K562 (cell line): ENCODE data around the gene HERC5. TPM values are rescaled to one million over a fixed set of nuclear protein-coding genes. Genes with fewer than 3 reads are reported as not detected.

Experiments used
- ATAC-seq: fragments of 200-7000 bp; cut with Tn5 transposase; 3 replicates; pipeline ENCODE4 v1.9.1; 2020; ENCODE audit warnings: moderate library complexity
- BruUV-seq: library from RNA; stranded (reverse); fragments of 400-500 nt; replicated peaks from 2 replicates; lab custom pipeline; 2021; lab: Mats Ljungman, UMichigan
- CTCF ChIA-PET: fragments of 300-600 bp; formaldehyde crosslinking; extraction: SDS; loops from one replicate; lab custom pipeline; 2021; ENCODE audit warnings: low intra/inter-chr PET ratio; lab: Yijun Ruan, JAX
- POLR2A ChIA-PET: fragments of 300-600, 350-650 bp; sonication (Branson Sonifier 250); formaldehyde crosslinking; extraction: SDS; loops from one replicate; lab custom pipeline; 2021; ENCODE audit warnings: antibody characterized with exemption, inconsistent platforms; lab: Yijun Ruan, JAX
- DNase-seq, 4 experiments: peaks; one replicate each; pipeline versions ENCODE4 v3.0.0 to v3.0.0-alpha.2; 2011 to 2018; ENCODE audit warnings: low spot score in 3 of 4, mixed read lengths in 3 of 4; ENCODE audit errors: extremely low read depth in 1 of 4
- FAIRE-seq: peaks from 2 replicates; lab custom pipeline; 2011; peaks lifted over from hg19 to GRCh38; lab: Jason Lieb, UNC
- H2AFZ ChIP-seq: 2 replicates; pipeline ENCODE4 v1.6.0; 2011; ENCODE audit warnings: low read depth, low read length, control low read depth, inconsistent platforms
- H3K27ac ChIP-seq: fragments of 200-600 bp; 3 replicates; pipeline ENCODE4 v1.8.0; 2011; ENCODE audit warnings: low read depth, mild to moderate bottlenecking, control low read depth, inconsistent platforms, low read length, moderate library complexity, mixed read lengths; ENCODE audit errors: extremely low read depth
- H3K27me3 ChIP-seq, 2 experiments: fragments of 300-600 bp in 1 of 2; 2 replicates in 1 of 2; 3 replicates in 1 of 2; pipeline versions ENCODE4 v1.6.0 to v1.8.0; 2011; ENCODE audit warnings: inconsistent platforms in 2 of 2, low read length in 2 of 2, mild to moderate bottlenecking in 1 of 2, mixed read lengths in 1 of 2, moderate library complexity in 1 of 2; ENCODE audit not compliant: control insufficient read depth in 2 of 2, insufficient read depth in 2 of 2
- H3K36me3 ChIP-seq: fragments of 300-600 bp; 3 replicates; pipeline ENCODE4 v1.8.0; 2011; ENCODE audit warnings: mild to moderate bottlenecking, low read length, inconsistent platforms; ENCODE audit not compliant: control insufficient read depth, insufficient read depth
- H3K4me1 ChIP-seq, 2 experiments: fragments of 200-600 bp in 1 of 2; replicated peaks in 1 of 2; 2 replicates in 1 of 2; 3 replicates in 1 of 2; pipeline versions ENCODE4 v1.5.1 to v1.8.0; 2011; ENCODE audit warnings: inconsistent platforms in 2 of 2, low read length in 2 of 2, mild to moderate bottlenecking in 1 of 2, mixed read lengths in 1 of 2, moderate library complexity in 1 of 2; ENCODE audit not compliant: control insufficient read depth in 2 of 2, insufficient read depth in 2 of 2
- H3K4me2 ChIP-seq: 2 replicates; pipeline ENCODE4 v1.6.1; 2011; ENCODE audit warnings: low read length, control low read depth, inconsistent platforms, mixed read lengths; ENCODE audit not compliant: insufficient read depth
- H3K4me3 ChIP-seq: fragments of 200-600 bp; sonication (generic), shearing (Covaris generic); 2 replicates; pipeline ENCODE4 v1.5.1; 2016; ENCODE audit warnings: control low read depth, inconsistent platforms
- H3K79me2 ChIP-seq: fragments of 200-600 bp; 3 replicates; pipeline ENCODE4 v1.8.0; 2011; ENCODE audit warnings: low read length, inconsistent platforms; ENCODE audit not compliant: control insufficient read depth, insufficient read depth
- H3K9ac ChIP-seq, 2 experiments: 2 replicates each; pipeline versions ENCODE4 v1.6.0 to v1.6.1; 2011; ENCODE audit warnings: low read depth in 2 of 2, low read length in 2 of 2, control low read depth in 1 of 2, inconsistent platforms in 1 of 2, mild to moderate bottlenecking in 1 of 2, mixed read lengths in 1 of 2; ENCODE audit not compliant: insufficient read depth in 1 of 2
- H3K9me1 ChIP-seq: one replicate; pipeline ENCODE4 v1.6.0; 2011; ENCODE audit warnings: inconsistent platforms, mild to moderate bottlenecking, low read length, moderate library complexity; ENCODE audit not compliant: control insufficient read depth, insufficient read depth
- H3K9me3 ChIP-seq: replicated peaks from 2 replicates; pipeline ENCODE4 v1.5.1; 2011; ENCODE audit warnings: low read depth, low read length, inconsistent platforms; ENCODE audit not compliant: control insufficient read depth, insufficient read depth
- H4K20me1 ChIP-seq: replicated peaks from 2 replicates; pipeline ENCODE4 v1.6.1; 2011; ENCODE audit warnings: low read length, inconsistent platforms, mixed read lengths; ENCODE audit not compliant: control insufficient read depth, insufficient read depth
- CEBPB ChIP-seq: fragments of 450-650 bp; IDR thresholded peaks from 2 replicates; pipeline ENCODE4 v1.6.1; 2016; ENCODE audit warnings: missing genetic modification characterization, missing compliant biosample characterization
- EHMT2 ChIP-seq: fragments of 450-650 bp; IDR thresholded peaks from 2 replicates; pipeline ENCODE4 v1.6.1; 2018; ENCODE audit warnings: antibody characterized with exemption
- FIP1L1 ChIP-seq: fragments of 200-400 bp; formaldehyde crosslinking; IDR thresholded peaks from 2 replicates; pipeline ENCODE4 v1.6.1; 2018; ENCODE audit warnings: mild to moderate bottlenecking, low read depth, low read length; ENCODE audit not compliant: poor library complexity, severe bottlenecking
- FOXK2 ChIP-seq, 2 experiments: fragments of 450-650 bp; IDR thresholded peaks in 1 of 2; conservative IDR thresholded peaks in 1 of 2; 2 replicates each; pipeline ENCODE4 v1.6.1; 2016; ENCODE audit warnings: low read depth in 2 of 2, mild to moderate bottlenecking in 1 of 2
- MXI1 ChIP-seq: IDR thresholded peaks from 2 replicates; pipeline ENCODE4 v1.6.1; 2011; ENCODE audit warnings: low read depth, mild to moderate bottlenecking, improper control_type of control experiment, low read length
- PML ChIP-seq: IDR thresholded peaks from 2 replicates; pipeline ENCODE4 v1.6.1; 2012; ENCODE audit warnings: low read length, inconsistent platforms
- SNRNP70 ChIP-seq: fragments of 200-400 bp; formaldehyde crosslinking; optimal IDR thresholded peaks from 2 replicates; pipeline ENCODE3; 2017; ENCODE audit warnings: low read depth, low read length
- SPI1 ChIP-seq: IDR thresholded peaks from 2 replicates; pipeline ENCODE4 v1.6.1; 2011; ENCODE audit warnings: low read depth, low read length, control low read depth, borderline replicate concordance
- YBX1 ChIP-seq: fragments of 450-650 bp; IDR thresholded peaks from 2 replicates; pipeline ENCODE4 v1.7.1; 2016; ENCODE audit warnings: mild to moderate bottlenecking
- ZNF695 ChIP-seq: fragments of 450-650 bp; formaldehyde crosslinking; IDR thresholded peaks from 2 replicates; pipeline ENCODE4 v1.4.0; 2020; ENCODE audit warnings: mild to moderate bottlenecking, moderate library complexity
- WGBS: fragments of 100-300 bp; shearing (Covaris generic); methylation state at CpG from one replicate; pipeline ENCODE4 v1.1.6; 2016; ENCODE audit warnings: low coverage, mixed read lengths; ENCODE audit not compliant: insufficient coverage; ENCODE audit errors: missing lambda C conversion rate; 5-methylcytosine and 5-hydroxymethylcytosine counted together
- in situ Hi-C: fragments of 300-500 bp; cut with MboI; formaldehyde crosslinking; loops from 4 replicates; pipeline ENCODE4 v1.15.0; 2018; ENCODE audit warnings: inconsistent platforms, mixed read lengths
- intact Hi-C: fragments of 100-400 bp; cut with micrococcal nuclease; formaldehyde crosslinking; loops from 2 replicates; pipeline ENCODE4 v1.14.2; 2022
- polyA plus RNA-seq, 8 experiments: library from polyadenylated mRNA; depleted of rRNA in 4 of 8; stranded (reverse) in 5 of 8; unstranded in 3 of 8; fragments of >200 nt; fragmentation: Nextera tagmentation in 2 of 8; fragmentation: Illumina TruSeq in 1 of 8; extraction: Ambion mirVana in 2 of 8; extraction: Trizol in 1 of 8; gene quantifications; 2 replicates each; pipeline versions ENCODE4 v1.2.1 to v1.2.3, GENCODE V29; 2011 to 2014; ENCODE audit warnings: inconsistent platforms in 1 of 8, missing spikeins in 1 of 8
- total RNA-seq, 7 experiments: library from RNA; depleted of rRNA in 6 of 7; stranded (reverse); fragments of >200 nt in 6 of 7; fragmentation: Illumina TruSeq in 2 of 7; extraction: Trizol in 2 of 7; gene quantifications; 2 replicates each; pipeline versions ENCODE4 v1.2.1 to v1.2.3, GENCODE V29; 2011 to 2021; ENCODE audit warnings: low replicate concordance in 1 of 7

Gene HERC5
- total and polyA plus RNA-seq, 9 of the 15 experiments (the other 6 are each of a cell fraction or from before 2014, with no cell fraction given), result 0.18 TPM; not detected in 8

DNA sequence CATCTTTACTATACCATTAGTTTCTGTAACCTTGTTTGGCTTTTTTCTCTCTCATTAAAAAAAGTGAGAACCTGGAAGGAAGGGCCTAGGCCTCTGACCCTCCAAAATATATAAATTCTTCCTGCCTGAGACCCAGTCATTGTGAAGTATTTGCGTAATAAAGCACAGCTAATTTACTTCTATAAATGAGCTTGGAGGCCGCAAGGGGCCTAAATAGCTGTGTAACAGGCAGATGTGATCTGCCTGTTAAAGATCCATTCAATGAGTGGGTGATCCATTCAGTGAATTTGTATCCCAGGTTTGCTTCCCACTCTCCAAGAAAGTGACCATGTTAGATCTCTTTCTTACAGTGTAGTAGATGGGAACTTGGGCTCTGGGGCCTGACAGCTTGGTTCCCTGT lies 67.3 kb downstream of the HERC5 start:
- CTCF ChIA-PET, result no interaction called here
- intact Hi-C loops, result loop anchor here (10.0 kb wide), 1 partner anchor 591 kb away; the partner anchor contains the start of gene TIGD2
- TSS peak; percentile 94 for BruUV-seq
- peak in 2 of 4 experiments; percentile 11 to 24 for DNase-seq
- Histone ChIP-seq H3K36me3 (peaks cover 22% of the 10 kb centered on the region), H4K20me1 (no peaks in the 10 kb centered on the region; the same call in 1 of the 2 replicates), H3K27ac (peak overlapping the region; percentile 70), H3K27me3 (no peaks in the 10 kb centered on the region), H3K79me2 (peaks cover 30% of the 10 kb centered on the region), H3K9me3 (no peaks in the 10 kb centered on the region), H3K4me3 (peak overlapping the region; percentile 85), H3K4me2 (peak overlapping the region; percentile 90), H2AFZ (peak overlapping the region; percentile 95)
- 14% methylated on average over 2 of the region's 2 CpGs for WGBS
- no peak for TF ChIP-seq ZNF695 (CRISPR knock-in tag)
- no peak for TF ChIP-seq YBX1
- TF ChIP-seq MXI1, result no peak
- TF ChIP-seq PML, result no peak
- TF ChIP-seq FIP1L1, result no peak
- no peak for TF ChIP-seq SNRNP70
- TF ChIP-seq FOXK2 (conservative IDR thresholded peaks at IDR 0.05 in 1 of 2, IDR thresholded peaks at IDR 0.05 in 1 of 2; ENCODE audit: low read depth in 2 of 2), result no peak
- TF ChIP-seq CEBPB (tag), result no peak
- TF ChIP-seq EHMT2, result no peak
- no peak for TF ChIP-seq SPI1
- TF ChIP-seq, all 486 proteins: peak for 0
- ATAC-seq (no peak), FAIRE-seq (peak; percentile 23)
- Histone ChIP-seq H3K9me1 (no peaks in the 10 kb centered on the region), H3K4me1 (peaks cover 7 to 12% of the 10 kb centered on the region in 2 experiments; a peak in 3 of 5 replicates), H3K9ac (peak overlapping the region in 1 of 2 experiments; percentile 89; a peak in 2 of 4 replicates)
- in situ Hi-C loops, result no loop called here
- POLR2A ChIA-PET, result interaction anchor here (1.1 kb wide), 1 partner anchor 308 kb away, joined by 3 read pairs; no protein-coding TSS in a partner anchor
